ENCODE results near the gene CCDC24. TPM values are rescaled to one million over a fixed set of nuclear protein-coding genes. Genes with fewer than 3 reads are reported as not detected.

CCDC24 gene
- total and polyA plus RNA-seq, 2 donors (not counting 1 experiment from before 2014, with no cell fraction given) = 0.94 to 3.5 TPM

- H3K27me3 ChIP-seq (ENCODE audit: control insufficient read depth, insufficient read depth, low read length) = no peaks in the 10 kb centered on the region
- DNase-seq (ENCODE audit: low read depth in 2 of 2) = no peak
- peaks cover 12% of the 10 kb centered on the region for H3K36me3 ChIP-seq (ENCODE audit: control insufficient read depth, insufficient read depth, low read length)
- no peak overlapping the region for H3K9ac ChIP-seq (ENCODE audit: insufficient read depth, low read length)
- H3K4me2 ChIP-seq (ENCODE audit: extremely low read depth, insufficient read depth, low read length) = no peak overlapping the region
- no peaks in the 10 kb centered on the region for H4K20me1 ChIP-seq (ENCODE audit: control insufficient read depth, extremely low read depth, insufficient read depth, low read length)
- TF ChIP-seq EZH2 (IDR thresholded peaks at IDR 0.05; ENCODE audit: low read length, missing control alignments) = no peak
- TF ChIP-seq, protein P1, sequence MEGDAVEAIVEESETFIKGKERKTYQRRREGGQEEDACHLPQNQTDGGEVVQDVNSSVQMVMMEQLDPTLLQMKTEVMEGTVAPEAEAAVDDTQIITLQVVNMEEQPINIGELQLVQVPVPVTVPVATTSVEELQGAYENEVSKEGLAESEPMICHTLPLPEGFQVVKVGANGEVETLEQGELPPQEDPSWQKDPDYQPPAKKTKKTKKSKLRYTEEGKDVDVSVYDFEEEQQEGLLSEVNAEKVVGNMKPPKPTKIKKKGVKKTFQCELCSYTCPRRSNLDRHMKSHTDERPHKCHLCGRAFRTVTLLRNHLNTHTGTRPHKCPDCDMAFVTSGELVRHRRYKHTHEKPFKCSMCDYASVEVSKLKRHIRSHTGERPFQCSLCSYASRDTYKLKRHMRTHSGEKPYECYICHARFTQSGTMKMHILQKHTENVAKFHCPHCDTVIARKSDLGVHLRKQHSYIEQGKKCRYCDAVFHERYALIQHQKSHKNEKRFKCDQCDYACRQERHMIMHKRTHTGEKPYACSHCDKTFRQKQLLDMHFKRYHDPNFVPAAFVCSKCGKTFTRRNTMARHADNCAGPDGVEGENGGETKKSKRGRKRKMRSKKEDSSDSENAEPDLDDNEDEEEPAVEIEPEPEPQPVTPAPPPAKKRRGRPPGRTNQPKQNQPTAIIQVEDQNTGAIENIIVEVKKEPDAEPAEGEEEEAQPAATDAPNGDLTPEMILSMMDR (conservative IDR thresholded peaks at IDR 0.05 in 1 of 2, IDR thresholded peaks at IDR 0.05 in 1 of 2; ENCODE audit: low read depth in 1 of 2, low read length in 2 of 2) = no peak
- peaks cover 4% of the 10 kb centered on the region for H3K79me2 ChIP-seq (ENCODE audit: control insufficient read depth, insufficient read depth, low read length)
- H3K27ac ChIP-seq (ENCODE audit: insufficient read depth, low read length) = no peak overlapping the region
- H2AFZ ChIP-seq (ENCODE audit: low read length) = no peak overlapping the region
- no peaks in the 10 kb centered on the region for H3K9me3 ChIP-seq (ENCODE audit: control insufficient read depth, insufficient read depth, low read depth, low read length)
- H3K4me3 ChIP-seq (replicated peaks in 1 of 4; ENCODE audit: control extremely low read depth in 1 of 4, insufficient read depth in 1 of 4, low read depth in 3 of 4, low read length in 4 of 4) = no peak overlapping the region
- H3K4me1 ChIP-seq (ENCODE audit: control insufficient read depth, extremely low read depth, insufficient read depth, low read length) = no peaks in the 10 kb centered on the region
These were observed 37.4 kb upstream of the CCDC24 start for GRCh38 chr1:43954036-43954435.

DNA sequence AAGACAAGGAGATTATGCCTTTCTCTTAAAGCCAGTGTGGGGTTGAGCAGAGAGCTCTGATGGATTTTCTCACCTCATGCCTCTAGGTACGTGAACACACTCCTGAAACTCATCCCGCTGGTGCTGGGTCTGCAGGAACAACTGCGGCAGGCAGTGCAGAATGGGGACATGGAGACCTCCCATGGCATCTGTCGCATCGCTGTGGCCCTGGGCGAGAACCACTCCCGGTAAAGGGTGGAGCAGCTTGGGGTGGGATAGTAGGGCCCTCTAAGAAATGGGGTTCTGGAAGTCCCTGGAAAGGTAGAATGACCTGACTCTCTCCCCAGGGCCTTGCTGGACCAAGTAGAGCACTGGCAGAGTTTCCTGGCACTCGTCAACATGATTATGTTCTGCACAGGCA lies 35.2 kb upstream of the CCDC24 start:
- H3K4me2 ChIP-seq (ENCODE audit: extremely low read depth, insufficient read depth, low read length) = no peak overlapping the region
- no peak for DNase-seq (ENCODE audit: low read depth in 2 of 2)
- no peak overlapping the region for H2AFZ ChIP-seq (ENCODE audit: low read length)
- no peaks in the 10 kb centered on the region for H3K27me3 ChIP-seq (ENCODE audit: control insufficient read depth, insufficient read depth, low read length)
- H3K36me3 ChIP-seq (ENCODE audit: control insufficient read depth, insufficient read depth, low read length) = peaks cover 13% of the 10 kb centered on the region
- no peak overlapping the region for H3K4me3 ChIP-seq (replicated peaks in 1 of 4; ENCODE audit: control extremely low read depth in 1 of 4, insufficient read depth in 1 of 4, low read depth in 3 of 4, low read length in 4 of 4)
- no peaks in the 10 kb centered on the region for H3K4me1 ChIP-seq (ENCODE audit: control insufficient read depth, extremely low read depth, insufficient read depth, low read length)
- H4K20me1 ChIP-seq (ENCODE audit: control insufficient read depth, extremely low read depth, insufficient read depth, low read length) = no peaks in the 10 kb centered on the region
- no peak overlapping the region for H3K27ac ChIP-seq (ENCODE audit: insufficient read depth, low read length)
- TF ChIP-seq, protein P1 (conservative IDR thresholded peaks at IDR 0.05 in 1 of 2, IDR thresholded peaks at IDR 0.05 in 1 of 2; ENCODE audit: low read depth in 1 of 2, low read length in 2 of 2) = no peak
- no peak for TF ChIP-seq EZH2 (IDR thresholded peaks at IDR 0.05; ENCODE audit: low read length, missing control alignments)
- peaks cover 2% of the 10 kb centered on the region for H3K79me2 ChIP-seq (ENCODE audit: control insufficient read depth, insufficient read depth, low read length)
- H3K9me3 ChIP-seq (ENCODE audit: control insufficient read depth, insufficient read depth, low read depth, low read length) = no peaks in the 10 kb centered on the region
- no peak overlapping the region for H3K9ac ChIP-seq (ENCODE audit: insufficient read depth, low read length)

DNA sequence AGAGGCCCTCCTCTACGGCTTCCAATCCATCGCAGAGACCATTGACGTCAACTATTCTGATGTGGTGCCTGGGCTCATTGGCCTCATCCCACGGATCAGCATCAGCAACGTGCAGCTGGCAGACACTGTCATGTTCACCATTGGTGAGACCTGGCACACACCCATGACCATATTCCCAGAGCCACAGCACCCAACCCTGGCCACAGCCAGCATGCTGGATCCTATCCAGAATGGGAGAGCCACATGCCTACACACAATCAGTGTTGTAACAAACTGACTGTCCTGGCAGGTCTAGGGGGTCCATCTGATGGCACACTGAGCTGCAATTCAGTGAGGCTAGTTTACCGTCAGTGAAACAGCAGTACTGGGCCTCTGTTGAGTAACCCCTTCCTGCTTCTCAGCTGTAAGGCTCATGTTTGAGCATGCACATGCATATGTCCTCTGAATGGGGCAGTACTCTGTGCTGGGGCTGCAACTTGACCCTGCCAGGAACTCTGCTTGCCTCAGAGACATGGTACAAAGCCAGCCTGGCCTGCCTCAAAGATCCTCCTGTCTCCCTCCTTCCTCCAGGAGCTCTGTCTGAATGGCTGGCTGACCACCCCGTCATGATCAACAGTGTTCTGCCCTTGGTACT lies 33.9 kb upstream of the CCDC24 start:
- Histone ChIP-seq H3K79me2 (ENCODE audit: control insufficient read depth, insufficient read depth, low read length) (peaks cover 2% of the 10 kb centered on the region), H3K27me3 (ENCODE audit: control insufficient read depth, insufficient read depth, low read length) (no peaks in the 10 kb centered on the region), H3K4me3 (replicated peaks in 1 of 4; ENCODE audit: control extremely low read depth in 1 of 4, insufficient read depth in 1 of 4, low read depth in 3 of 4, low read length in 4 of 4) (no peak overlapping the region), H4K20me1 (ENCODE audit: control insufficient read depth, extremely low read depth, insufficient read depth, low read length) (no peaks in the 10 kb centered on the region), H3K36me3 (ENCODE audit: control insufficient read depth, insufficient read depth, low read length) (peaks cover 15% of the 10 kb centered on the region), H3K9ac (ENCODE audit: insufficient read depth, low read length) (no peak overlapping the region), H3K9me3 (ENCODE audit: control insufficient read depth, insufficient read depth, low read depth, low read length) (no peaks in the 10 kb centered on the region), H2AFZ (ENCODE audit: low read length) (no peak overlapping the region), H3K4me1 (ENCODE audit: control insufficient read depth, extremely low read depth, insufficient read depth, low read length) (no peaks in the 10 kb centered on the region), H3K4me2 (ENCODE audit: extremely low read depth, insufficient read depth, low read length) (no peak overlapping the region), H3K27ac (ENCODE audit: insufficient read depth, low read length) (no peak overlapping the region)
- TF ChIP-seq, protein P1 (conservative IDR thresholded peaks at IDR 0.05 in 1 of 2, IDR thresholded peaks at IDR 0.05 in 1 of 2; ENCODE audit: low read depth in 1 of 2, low read length in 2 of 2) = no peak
- TF ChIP-seq EZH2 (IDR thresholded peaks at IDR 0.05; ENCODE audit: low read length, missing control alignments) = no peak
- no peak for DNase-seq (ENCODE audit: low read depth in 2 of 2)
